Stimulated activated memory B cell treated with anti-CD40 and anti-IgM and Interleukin-4, amounts not matched to agents 10 μg/mL and 1 μg/mL and 100 μg/mL, for 72 hours (primary cell): ENCODE measurements around the gene CNTFR.

Experiments used
- ATAC-seq: fragments of 150-1000 bp; cut with Tn5 transposase; 2 replicates; pipeline ENCODE4 v1.10.0; 2021
- H3K27ac Mint-ChIP-seq: one replicate; pipeline ENCODE4 v1.8.0; 2022; ENCODE audit warnings: mild to moderate bottlenecking, mixed read lengths
- H3K27me3 Mint-ChIP-seq: one replicate; pipeline ENCODE4 v1.8.0; 2022; ENCODE audit warnings: mixed read lengths
- H3K36me3 Mint-ChIP-seq: one replicate; pipeline ENCODE4 v1.8.0; 2022; ENCODE audit warnings: mixed read lengths
- H3K4me1 Mint-ChIP-seq: one replicate; pipeline ENCODE4 v1.8.0; 2022; ENCODE audit warnings: mixed read lengths
- H3K4me3 Mint-ChIP-seq: one replicate; pipeline ENCODE4 v1.8.0; 2022; ENCODE audit warnings: mild to moderate bottlenecking, moderate library complexity, mixed read lengths
- H3K9me3 Mint-ChIP-seq: one replicate; pipeline ENCODE4 v1.8.0; 2022; ENCODE audit warnings: mixed read lengths

Gene CNTFR

DNA sequence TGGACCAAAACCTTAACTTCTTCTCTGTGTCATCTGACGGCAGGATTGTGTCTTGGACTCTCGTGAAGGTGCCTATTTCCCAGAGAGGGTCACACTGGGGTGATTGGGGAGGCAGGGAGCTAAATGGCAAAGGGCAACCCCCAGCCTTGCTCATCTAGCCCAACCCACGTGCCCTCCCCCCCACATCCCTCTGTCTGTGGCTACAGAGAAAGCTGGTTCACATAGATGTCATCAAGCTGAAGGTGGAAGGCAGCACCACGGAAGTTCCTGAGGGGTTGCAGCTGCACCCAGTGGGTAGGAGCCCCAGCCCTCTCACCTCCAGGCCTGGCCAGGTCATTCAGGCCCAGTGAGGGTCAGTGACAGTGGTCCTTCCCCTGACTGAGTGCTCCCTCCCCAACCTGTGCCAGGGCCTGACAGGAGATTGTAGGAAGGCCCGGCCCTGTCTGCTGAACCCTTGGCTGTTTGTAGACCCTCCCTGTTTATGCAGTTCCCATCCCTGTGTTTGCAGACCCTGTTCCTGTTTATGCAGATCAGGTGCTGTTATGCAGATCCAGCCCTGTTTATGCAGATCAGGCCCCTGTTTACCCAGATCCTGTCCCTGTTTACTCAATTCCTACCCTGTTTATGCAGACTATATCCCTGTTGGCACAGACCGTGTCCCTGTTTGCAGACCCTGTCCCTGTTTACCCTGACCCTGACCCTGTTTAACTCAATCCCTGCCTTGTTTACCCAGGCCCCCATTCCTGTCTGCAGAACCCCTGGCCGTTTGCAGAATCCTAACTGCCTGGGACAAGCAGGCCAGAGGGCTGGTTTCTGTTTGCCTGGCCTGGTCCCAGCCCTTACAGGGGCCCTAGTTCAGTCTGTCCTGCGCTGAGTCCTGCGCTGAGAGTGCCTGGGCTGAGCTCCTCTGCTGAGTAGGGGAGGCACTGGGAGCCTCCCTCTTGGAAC is 77.1 kb downstream of the CNTFR start:
- Mint-ChIP-seq H3K4me1 (no peaks in the 10 kb centered on the region), H3K4me3 (no peak overlapping the region), H3K27me3 (no peaks in the 10 kb centered on the region), H3K9me3 (no peaks in the 10 kb centered on the region), H3K36me3 (no peaks in the 10 kb centered on the region), H3K27ac (no peak overlapping the region)
- no peak for ATAC-seq

DNA sequence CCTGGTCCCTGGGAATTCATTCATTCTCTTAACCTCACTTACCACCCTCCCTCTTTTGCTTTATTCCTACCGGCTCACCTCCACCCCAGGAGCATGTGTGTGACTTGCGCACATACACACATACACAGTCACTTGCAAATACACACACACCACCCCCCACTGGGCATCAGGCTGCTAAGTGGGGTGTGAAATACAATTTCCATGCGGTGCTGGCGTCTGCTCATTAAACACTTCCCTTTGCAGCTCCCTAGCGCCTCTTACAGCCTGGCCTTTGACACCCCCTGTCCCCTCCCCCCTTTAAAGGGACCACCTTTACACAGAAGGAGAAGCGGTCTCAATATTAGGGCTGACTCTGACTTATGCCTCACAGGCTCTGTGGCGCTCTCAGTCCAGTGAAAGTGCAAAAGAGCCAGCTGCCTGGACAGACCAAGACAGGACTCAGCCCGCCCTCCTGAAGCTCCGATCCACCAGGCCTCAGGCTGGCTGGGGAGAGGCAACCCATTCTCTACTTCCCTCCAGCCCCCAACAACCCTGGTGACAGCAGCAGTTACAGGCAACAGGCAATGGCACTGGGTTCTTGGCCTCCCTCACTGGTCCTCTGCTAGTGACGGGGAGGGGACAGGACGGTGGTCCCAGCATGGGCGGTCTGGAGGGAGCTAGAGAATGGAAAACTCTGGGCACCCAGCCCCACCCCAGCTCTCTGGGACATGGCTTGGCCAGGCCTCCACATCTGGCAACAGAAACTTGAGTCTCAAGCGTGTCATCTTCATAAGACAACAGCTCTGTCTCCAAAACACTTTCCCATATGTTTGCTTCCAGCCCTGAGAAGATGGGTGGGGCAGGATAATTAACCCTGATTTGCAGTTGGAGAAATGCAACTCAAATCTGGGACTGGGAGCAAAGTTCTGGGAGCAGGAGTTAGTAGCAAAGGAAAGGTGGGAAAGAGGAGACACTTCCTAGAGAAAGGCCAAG is 78.7 kb downstream of the CNTFR start:
- H3K9me3 Mint-ChIP-seq = no peaks in the 10 kb centered on the region
- H3K27ac Mint-ChIP-seq = no peak overlapping the region
- peaks cover 2% of the 10 kb centered on the region for H3K27me3 Mint-ChIP-seq
- H3K4me1 Mint-ChIP-seq = no peaks in the 10 kb centered on the region
- ATAC-seq = no peak
- no peak overlapping the region for H3K4me3 Mint-ChIP-seq
- H3K36me3 Mint-ChIP-seq = no peaks in the 10 kb centered on the region

GRCh38 chr9:34508951-34509350 is 80.6 kb downstream of the CNTFR start:
- no peak for ATAC-seq
- Mint-ChIP-seq H3K27me3 (peaks cover 21% of the 10 kb centered on the region), H3K36me3 (no peaks in the 10 kb centered on the region), H3K4me3 (no peak overlapping the region), H3K9me3 (no peaks in the 10 kb centered on the region), H3K4me1 (no peaks in the 10 kb centered on the region), H3K27ac (no peak overlapping the region)

- Mint-ChIP-seq H3K4me1 (no peaks in the 10 kb centered on the region), H3K9me3 (no peaks in the 10 kb centered on the region), H3K36me3 (no peaks in the 10 kb centered on the region), H3K27ac (no peak overlapping the region), H3K27me3 (peaks cover 26% of the 10 kb centered on the region), H3K4me3 (no peak overlapping the region)
- no peak for ATAC-seq
These were observed 81.1 kb downstream of the CNTFR start for GRCh38 chr9:34508463-34508862.

DNA sequence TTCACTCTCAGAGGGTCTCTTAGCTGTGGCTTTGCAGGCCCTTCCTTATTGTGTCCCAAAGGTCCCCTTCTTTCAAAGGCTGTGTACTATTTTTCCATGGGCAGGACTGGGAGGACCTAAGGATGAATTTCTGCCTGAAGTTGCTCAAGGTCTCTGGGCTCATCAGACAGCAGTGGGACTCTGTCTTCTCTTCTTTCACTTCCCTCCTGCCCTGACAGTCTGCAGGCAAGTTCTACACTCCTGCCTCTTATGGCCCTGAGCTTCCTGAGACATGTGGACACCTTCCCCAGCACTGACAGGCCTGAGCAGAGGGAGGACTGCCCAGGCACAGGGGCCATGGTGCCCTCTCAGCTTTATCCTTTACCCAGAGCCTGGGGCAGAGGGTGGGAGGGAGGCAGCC is 81.6 kb downstream of the CNTFR start:
- Mint-ChIP-seq H3K4me3 (no peak overlapping the region), H3K9me3 (no peaks in the 10 kb centered on the region), H3K36me3 (no peaks in the 10 kb centered on the region), H3K27me3 (peaks cover 29% of the 10 kb centered on the region), H3K27ac (no peak overlapping the region), H3K4me1 (no peaks in the 10 kb centered on the region)
- ATAC-seq = no peak

- no peaks in the 10 kb centered on the region for H3K36me3 Mint-ChIP-seq
- H3K9me3 Mint-ChIP-seq = no peaks in the 10 kb centered on the region
- H3K27ac Mint-ChIP-seq = no peak overlapping the region
- ATAC-seq = no peak
- H3K4me1 Mint-ChIP-seq = no peaks in the 10 kb centered on the region
- peaks cover 29% of the 10 kb centered on the region for H3K27me3 Mint-ChIP-seq
- no peak overlapping the region for H3K4me3 Mint-ChIP-seq
These were observed 82.0 kb downstream of the CNTFR start for GRCh38 chr9:34507556-34507955.

DNA sequence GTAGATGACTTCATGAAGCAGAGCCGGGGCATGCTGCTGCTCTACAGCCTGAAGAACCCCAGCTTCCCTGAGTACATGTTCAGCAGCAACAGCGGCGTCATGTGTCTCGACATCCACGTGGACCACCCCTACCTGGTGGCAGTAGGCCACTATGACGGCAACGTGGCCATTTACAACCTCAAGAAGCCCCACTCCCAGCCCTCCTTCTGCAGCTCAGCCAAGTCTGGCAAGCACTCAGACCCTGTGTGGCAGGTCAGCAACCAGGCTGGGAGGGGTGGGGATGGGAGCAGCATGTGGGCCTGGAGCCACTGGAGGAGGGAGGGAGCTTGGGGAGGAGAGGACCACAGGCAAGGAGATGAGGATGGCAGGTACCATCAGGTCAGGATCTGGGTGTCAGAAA is 82.9 kb downstream of the CNTFR start:
- Mint-ChIP-seq H3K4me1 (no peaks in the 10 kb centered on the region), H3K36me3 (no peaks in the 10 kb centered on the region)
- ATAC-seq = no peak

DNA sequence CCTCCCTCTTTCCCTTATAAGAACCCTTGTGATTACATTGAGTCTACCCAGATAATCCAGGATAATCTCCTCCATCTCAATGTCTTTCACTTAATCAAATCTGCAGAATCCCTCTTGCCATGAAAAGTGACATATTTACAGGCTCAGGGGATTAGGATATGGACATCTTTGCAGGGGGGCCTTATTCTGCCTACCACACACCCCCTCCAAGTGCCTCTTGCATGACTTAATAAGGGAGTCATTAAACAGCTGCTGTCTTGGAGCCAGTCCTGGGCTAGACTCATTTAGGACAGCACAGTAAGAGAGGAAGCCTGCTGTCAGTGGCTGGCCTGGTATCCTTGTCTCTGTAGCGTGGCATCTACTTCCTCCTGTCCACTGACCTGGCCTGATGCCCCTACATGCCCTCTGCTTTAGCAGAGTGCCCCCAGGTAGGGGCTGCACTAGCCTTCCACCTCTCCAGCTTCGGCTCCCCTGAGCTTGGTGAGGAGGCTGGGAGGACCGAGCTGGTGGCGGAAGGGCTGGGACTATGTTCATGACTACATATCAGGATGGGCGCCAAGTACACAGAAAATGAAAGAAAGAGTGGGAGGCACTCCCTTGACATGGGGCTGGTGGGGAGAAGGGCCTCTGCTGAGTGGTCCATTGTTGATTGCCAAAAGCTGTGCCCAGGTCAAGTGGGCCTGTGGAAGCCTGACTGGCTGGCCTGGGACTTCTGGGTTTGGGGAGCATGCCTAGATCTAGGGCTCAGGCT is 84.0 kb downstream of the CNTFR start:
- Mint-ChIP-seq H3K27ac (no peak overlapping the region), H3K4me3 (no peak overlapping the region), H3K9me3 (no peaks in the 10 kb centered on the region), H3K36me3 (no peaks in the 10 kb centered on the region), H3K4me1 (no peaks in the 10 kb centered on the region), H3K27me3 (peaks cover 32% of the 10 kb centered on the region)
- no peak for ATAC-seq

More for the DNA sequence above, 82.9 kb downstream of the CNTFR start:
- no peak overlapping the region for H3K4me3 Mint-ChIP-seq
- no peaks in the 10 kb centered on the region for H3K9me3 Mint-ChIP-seq
- peaks cover 29% of the 10 kb centered on the region for H3K27me3 Mint-ChIP-seq
- no peak overlapping the region for H3K27ac Mint-ChIP-seq

GRCh38 chr9:34503406-34503805 is 86.1 kb downstream of the CNTFR start:
- no peaks in the 10 kb centered on the region for H3K36me3 Mint-ChIP-seq
- peaks cover 46% of the 10 kb centered on the region for H3K27me3 Mint-ChIP-seq
- ATAC-seq = no peak
- H3K4me3 Mint-ChIP-seq = no peak overlapping the region
- no peaks in the 10 kb centered on the region for H3K9me3 Mint-ChIP-seq
- no peak overlapping the region for H3K27ac Mint-ChIP-seq
- H3K4me1 Mint-ChIP-seq = no peaks in the 10 kb centered on the region

DNA sequence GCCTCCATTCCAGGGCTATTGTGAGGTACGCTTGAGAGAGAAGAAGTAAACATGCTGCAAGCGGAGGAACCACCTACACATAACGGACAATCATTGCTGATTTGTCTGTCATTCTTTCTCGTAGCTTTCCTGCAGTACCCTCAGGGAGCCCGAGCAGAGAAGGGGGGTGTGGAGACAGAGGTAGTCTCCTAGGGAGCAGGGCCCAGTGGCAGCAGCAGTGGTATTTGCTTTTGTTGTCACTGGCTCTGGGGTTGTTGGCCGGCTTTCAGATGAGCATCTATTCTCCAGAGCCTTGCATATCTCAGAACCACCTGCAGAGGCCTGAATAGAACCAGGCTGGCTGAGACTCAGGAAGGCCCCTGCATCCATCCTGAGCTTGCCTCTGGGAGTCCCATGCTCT is 86.6 kb downstream of the CNTFR start:
- no peak for ATAC-seq
- Mint-ChIP-seq H3K36me3 (no peaks in the 10 kb centered on the region), H3K9me3 (no peaks in the 10 kb centered on the region), H3K4me1 (no peaks in the 10 kb centered on the region), H3K27ac (no peak overlapping the region), H3K4me3 (no peak overlapping the region), H3K27me3 (peaks cover 46% of the 10 kb centered on the region)

GRCh38 chr9:34502471-34502870 is 87.1 kb downstream of the CNTFR start:
- ATAC-seq = no peak
- no peak overlapping the region for H3K4me3 Mint-ChIP-seq
- peaks cover 46% of the 10 kb centered on the region for H3K27me3 Mint-ChIP-seq
- H3K4me1 Mint-ChIP-seq = no peaks in the 10 kb centered on the region
- no peaks in the 10 kb centered on the region for H3K9me3 Mint-ChIP-seq
- no peak overlapping the region for H3K27ac Mint-ChIP-seq
- H3K36me3 Mint-ChIP-seq = no peaks in the 10 kb centered on the region

DNA sequence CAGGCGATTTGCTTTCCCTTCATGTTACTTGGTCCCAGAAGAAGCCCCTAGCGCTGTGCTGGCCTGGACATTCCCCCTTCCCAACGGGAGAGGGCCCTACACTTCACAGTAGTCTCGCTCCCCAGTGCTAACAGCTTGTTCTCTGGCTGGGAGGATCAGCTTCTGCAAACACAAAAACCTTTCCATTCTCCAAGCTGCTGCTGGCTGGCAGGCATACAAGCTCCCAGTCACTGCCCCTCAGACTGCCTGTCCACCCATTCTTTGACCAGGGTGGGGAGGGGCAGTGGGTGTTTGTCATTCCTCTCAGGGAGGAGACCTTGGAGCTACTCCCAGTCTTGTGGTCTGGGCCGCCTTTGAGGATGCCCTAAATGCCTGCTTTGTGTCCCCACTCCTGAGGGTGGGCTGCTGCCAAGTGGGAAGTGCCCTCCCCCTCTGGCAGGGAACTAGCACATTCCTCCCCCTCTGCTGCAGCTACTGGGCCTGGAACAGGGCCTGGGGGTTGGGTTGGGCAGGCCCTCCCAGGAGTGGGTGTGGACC is 87.6 kb downstream of the CNTFR start:
- Mint-ChIP-seq H3K4me1 (no peaks in the 10 kb centered on the region), H3K27me3 (peaks cover 46% of the 10 kb centered on the region), H3K36me3 (no peaks in the 10 kb centered on the region), H3K4me3 (no peak overlapping the region), H3K27ac (no peak overlapping the region), H3K9me3 (no peaks in the 10 kb centered on the region)
- no peak for ATAC-seq
